GOT3 (cell line): ENCODE measurements around the gene HSF5.

Source experiments
- DNase-seq: peaks from one replicate; lab custom pipeline; 2025; ENCODE audit warnings: mixed read lengths; lab: John Stamatoyannopoulos, UW

Gene HSF5

GRCh38 chr17:58385359-58385899 is 102.8 kb downstream of the HSF5 start:
- DNase-seq: no peak

DNA sequence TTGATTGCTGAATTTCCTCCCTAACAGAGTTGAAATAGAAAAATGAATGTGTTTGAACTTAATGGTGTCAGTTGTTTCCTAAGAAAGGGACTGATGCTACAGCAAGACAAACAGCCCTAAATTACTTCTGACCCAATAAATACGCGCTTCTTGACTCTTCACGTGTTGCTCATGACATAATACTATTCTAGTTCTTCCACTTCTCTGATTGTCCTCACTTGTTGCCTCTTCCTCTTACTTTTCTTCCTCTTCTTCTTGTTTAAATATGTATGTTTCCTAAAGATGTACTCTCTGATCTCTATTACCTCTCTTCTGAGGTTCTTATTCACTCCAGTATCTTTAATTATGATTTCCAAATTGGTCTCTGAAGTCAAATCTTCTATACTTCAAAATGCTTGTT is 103.3 kb downstream of the HSF5 start:
- no peak for DNase-seq

GRCh38 chr17:58383892-58384462 is 104.2 kb downstream of the HSF5 start:
- DNase-seq: no peak

- no peak for DNase-seq
Observed at GRCh38 chr17:58382872-58383242, 105.4 kb downstream of the HSF5 start.

DNA sequence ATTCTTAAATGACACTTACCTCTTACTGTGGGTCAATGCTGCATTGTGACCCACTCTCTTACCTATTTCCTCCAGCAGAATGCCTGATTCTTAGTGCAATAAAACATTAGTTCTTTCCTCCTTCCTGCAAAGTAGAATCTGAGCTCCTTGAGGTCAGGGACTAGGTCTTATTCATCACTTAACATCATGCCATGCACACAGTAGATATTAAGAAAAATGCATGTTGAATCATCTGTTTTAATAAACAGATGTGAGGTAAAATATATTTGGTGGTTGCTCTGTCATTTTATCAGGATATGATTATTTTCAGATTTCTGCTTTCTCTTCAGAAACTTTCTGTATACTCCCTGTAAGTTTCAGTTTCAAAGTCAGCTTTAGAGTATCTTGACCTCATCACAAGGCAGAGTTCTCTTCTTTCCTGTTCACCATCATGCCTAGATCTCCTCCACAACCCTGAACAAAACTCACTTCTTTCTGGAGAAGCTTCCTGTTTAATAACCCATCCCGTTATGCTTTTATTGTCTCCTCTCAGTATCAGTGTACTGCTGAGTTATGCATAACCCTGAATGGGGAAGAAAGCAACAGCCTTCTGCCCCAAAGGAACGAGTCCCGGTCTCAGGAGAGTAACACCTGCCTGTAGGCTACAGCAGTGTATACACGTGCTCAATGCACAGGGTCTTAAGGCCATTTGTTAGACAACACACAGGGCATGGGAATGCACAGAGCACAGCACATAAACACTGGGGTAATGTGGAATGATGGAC is 105.9 kb downstream of the HSF5 start:
- DNase-seq: no peak

- DNase-seq: no peak
Observed at GRCh38 chr17:58381124-58382035, 106.8 kb downstream of the HSF5 start.

DNA sequence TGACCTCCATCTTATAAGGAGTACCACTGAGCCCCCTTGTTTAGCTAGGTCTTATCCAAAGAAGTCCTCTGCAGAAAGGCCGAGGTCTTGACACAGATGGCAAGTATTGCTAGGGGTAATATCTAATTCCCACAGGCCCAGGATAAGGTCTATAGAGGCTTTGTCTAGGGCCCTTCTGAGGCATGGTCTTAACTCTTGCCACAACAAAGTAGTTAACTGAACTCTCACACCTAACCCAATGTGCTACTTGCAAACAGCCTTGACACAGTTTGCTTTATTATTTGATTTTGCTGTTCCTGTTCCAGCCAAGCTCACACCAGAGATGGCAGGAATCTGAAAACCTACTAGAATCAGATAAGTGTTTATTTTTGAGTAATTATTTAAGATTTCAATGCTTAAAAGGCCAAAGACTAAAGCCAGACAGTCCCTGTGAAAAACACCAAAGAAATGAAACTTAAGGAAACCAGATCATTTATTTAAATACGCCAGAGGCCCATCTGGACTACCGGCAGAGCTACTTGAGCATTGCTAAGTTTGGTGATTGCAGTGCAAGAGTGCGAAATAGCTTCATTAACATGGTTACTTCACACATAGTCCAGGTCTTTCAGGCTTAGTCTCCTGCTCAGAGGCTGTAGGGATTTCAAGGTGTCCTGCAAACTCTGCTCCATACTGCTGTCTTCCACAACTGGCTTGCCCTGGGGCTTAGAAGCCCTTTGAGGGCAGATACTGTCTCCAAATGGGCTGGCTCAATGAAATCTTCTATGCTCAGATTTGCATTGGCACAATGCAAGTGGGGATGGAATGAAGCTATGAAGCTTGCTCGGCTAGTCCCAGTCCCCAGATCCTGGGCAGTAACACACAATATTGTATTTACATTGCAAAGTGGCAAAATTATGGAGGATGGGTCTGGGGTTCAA is 107.7 kb downstream of the HSF5 start:
- DNase-seq: no peak

DNA sequence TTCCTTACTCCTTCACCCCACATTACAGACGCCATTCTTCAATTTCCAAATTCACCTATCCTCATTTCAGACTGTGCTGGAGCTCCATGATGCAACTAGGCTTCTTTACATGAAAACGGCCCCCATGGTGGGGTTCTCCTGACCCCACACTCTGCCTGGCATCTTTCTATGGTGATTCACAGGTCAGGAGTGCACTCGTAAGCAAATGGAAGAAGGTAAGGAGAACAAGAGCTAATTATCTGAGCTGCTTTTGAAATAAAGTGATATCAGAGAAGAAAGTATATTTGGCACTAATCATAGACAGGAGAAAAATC is 108.7 kb downstream of the HSF5 start:
- DNase-seq: no peak

- DNase-seq: no peak
Observed at GRCh38 chr17:58378733-58379510, 109.3 kb downstream of the HSF5 start.

DNA sequence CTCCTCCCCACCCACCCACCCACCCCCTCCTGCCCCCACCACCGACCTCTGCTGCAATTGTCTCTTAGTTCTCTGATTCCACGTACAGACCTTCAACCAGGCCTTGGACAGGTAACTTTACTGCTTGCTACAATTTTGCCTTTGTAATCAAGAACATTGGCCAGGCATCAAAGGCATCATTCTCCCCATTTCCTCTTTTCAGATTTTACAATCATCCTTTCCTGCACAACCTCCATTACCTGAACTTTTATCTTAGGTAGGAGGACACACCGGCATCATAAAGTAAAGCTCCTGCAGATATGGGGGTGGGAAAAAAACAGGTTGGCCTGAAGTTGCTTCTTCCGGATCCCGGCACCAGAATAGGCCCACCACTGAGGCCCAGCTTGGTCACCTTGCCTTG is 110.5 kb downstream of the HSF5 start:
- no peak for DNase-seq

- DNase-seq: no peak
Observed at GRCh38 chr17:58377093-58377601, 111.1 kb downstream of the HSF5 start.

DNA sequence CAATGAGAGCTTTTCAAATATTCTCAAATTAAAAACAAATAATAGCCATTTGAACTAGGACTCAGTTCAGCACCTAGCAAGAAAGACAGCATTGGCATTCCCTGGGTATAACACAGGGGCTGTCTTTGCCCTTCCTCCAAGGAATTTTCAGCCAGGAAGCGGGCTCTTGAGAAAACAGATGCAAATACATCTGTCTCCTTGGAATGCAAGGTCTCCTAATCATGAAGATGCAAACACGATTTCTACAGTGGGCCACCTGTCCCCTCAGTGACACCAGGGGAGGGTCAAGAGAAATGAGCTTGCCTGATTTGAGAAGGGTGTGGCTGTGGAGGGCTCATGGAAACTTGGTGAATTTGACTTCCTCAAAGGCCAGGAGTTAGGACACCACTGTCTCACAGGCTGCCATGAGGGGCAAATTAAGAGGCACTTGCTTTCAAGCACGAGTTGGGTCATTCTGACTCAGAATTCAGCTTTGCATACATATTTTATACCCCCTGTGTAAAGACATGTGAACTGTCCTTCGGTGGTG is 111.7 kb downstream of the HSF5 start:
- DNase-seq: no peak

GRCh38 chr17:58375811-58376210 is 112.4 kb downstream of the HSF5 start:
- no peak for DNase-seq

GRCh38 chr17:58375256-58375655 is 113.0 kb downstream of the HSF5 start:
- no peak for DNase-seq

GRCh38 chr17:58373923-58374322 is 114.3 kb downstream of the HSF5 start:
- DNase-seq: no peak

DNA sequence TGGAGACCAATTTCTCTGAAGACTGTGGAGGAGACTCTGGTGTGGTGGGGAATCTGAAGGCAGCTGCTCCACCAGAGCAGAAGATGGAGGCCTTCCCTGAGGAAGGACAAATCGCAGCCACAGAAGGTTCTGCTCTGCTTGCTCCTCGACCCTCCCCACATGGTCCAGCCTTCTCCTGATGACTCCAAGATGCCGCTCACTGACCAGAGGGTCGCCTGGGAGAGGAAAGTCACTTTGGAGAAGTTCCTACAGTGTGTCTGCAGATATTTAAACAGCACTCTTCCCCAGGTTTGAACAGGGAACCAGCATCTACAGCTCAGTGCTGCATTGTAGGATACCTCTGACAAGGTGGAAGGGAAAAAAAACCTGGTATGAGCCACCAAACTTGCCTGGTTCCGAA is 115.2 kb downstream of the HSF5 start:
- DNase-seq: no peak

GRCh38 chr17:58371300-58371950 is 116.8 kb downstream of the HSF5 start:
- no peak for DNase-seq

DNA sequence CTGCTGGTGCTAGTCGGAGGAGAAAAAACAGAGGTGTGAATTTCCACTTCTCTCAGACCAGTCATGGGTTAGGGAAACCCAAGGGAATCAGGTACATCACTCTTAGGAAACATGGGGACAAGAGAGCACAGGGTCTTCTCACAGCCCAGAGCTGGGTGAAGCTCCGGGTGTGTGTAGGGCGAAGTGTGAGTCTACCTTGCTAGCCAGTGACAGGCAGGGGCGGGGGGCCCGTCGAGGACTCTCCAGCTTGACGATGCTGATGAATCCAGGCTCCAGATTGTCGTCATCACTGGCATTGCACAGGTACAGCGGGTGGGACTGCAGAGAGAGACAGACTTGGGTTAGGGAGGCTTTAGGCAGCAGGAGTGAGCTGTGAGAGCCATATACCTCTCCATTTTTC is 117.5 kb downstream of the HSF5 start:
- no peak for DNase-seq

GRCh38 chr17:58370309-58370708 is 117.9 kb downstream of the HSF5 start:
- DNase-seq: no peak
